HL-60 (cell line): ENCODE results near the gene ISG15.

Experiments used
- DNase-seq, 2 experiments: peaks; one replicate each; pipeline ENCODE4 v3.0.0-alpha.2; 2010 to 2020; ENCODE audit warnings: low read depth in 1 of 2, low spot score in 1 of 2
- H3K27ac ChIP-seq: fragments of 250-450 bp; sonication (Bioruptor Pico); replicated peaks from 2 replicates; pipeline ENCODE4 v1.5.1; 2020; ENCODE audit warnings: mild to moderate bottlenecking, moderate library complexity
- H3K27me3 ChIP-seq: fragments of 250-450 bp; sonication (Bioruptor Pico); 2 replicates; pipeline ENCODE4 v1.5.1; 2021; ENCODE audit warnings: mild to moderate bottlenecking, moderate library complexity; ENCODE audit not compliant: insufficient read depth, poor library complexity, severe bottlenecking
- H3K4me3 ChIP-seq: replicated peaks from 2 replicates; pipeline ENCODE4 v1.5.1; 2011; ENCODE audit warnings: mild to moderate bottlenecking, control low read depth, low read length; ENCODE audit not compliant: insufficient read depth
- GABPA ChIP-seq: IDR thresholded peaks from 2 replicates; pipeline ENCODE4 v1.6.1; 2012; ENCODE audit warnings: low read depth
- POLR2AphosphoS5 ChIP-seq: IDR thresholded peaks from 2 replicates; pipeline ENCODE4 v1.6.1; 2012; ENCODE audit warnings: low read depth
- SPI1 ChIP-seq: IDR thresholded peaks from 2 replicates; pipeline ENCODE4 v1.6.1; 2012; ENCODE audit warnings: low read depth, mild to moderate bottlenecking, borderline replicate concordance
- TF ChIP-seq, protein P1 (sequence below): IDR thresholded peaks from 2 replicates; pipeline ENCODE4 v1.6.1; 2012; ENCODE audit warnings: low read depth; ENCODE audit not compliant: insufficient replicate concordance
- TF ChIP-seq, protein P2 (sequence below): IDR thresholded peaks from one replicate; pipeline ENCODE4 v1.5.1; 2011; ENCODE audit warnings: low read length, control low read depth, inconsistent platforms; ENCODE audit not compliant: insufficient read depth

ISG15 gene

DNA sequence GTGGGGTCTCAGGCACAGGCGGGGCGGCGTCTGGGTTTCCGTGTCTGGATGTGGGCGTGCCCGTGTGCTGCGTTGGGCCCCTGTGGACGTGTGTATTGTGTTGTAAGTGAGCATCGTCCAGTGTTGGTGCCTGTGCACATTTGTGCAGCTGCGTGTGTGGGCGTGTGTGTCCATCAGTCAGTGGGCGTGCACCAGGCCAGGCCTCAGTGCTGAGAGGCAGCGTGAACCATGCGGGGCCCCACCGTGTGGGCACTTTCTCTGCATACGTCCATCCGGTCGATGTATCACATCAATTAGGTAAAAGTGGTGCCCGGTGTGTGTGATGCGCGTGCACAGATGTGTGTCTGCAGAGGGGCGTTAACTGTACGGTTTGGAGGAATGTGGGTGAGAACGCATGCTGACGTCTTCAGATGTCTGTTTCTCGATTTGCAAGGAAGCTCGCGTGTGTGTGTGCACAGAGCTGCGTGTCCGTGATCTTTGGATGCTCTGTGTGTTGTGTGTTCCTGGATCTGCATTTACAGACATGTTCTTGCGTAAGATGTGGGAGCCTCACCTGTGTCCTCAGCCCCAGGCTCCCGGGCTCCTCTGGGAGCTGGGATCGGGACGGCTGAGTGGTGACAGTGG is 31.3 kb downstream of the ISG15 start:
- Histone ChIP-seq H3K27me3 (peaks cover 10% of the 10 kb centered on the region), H3K27ac (no peak overlapping the region)

GRCh38 chr1:1045129-1045528 is 31.8 kb downstream of the ISG15 start:
- peaks cover 5% of the 10 kb centered on the region for H3K27me3 ChIP-seq
- TF ChIP-seq, protein P1, sequence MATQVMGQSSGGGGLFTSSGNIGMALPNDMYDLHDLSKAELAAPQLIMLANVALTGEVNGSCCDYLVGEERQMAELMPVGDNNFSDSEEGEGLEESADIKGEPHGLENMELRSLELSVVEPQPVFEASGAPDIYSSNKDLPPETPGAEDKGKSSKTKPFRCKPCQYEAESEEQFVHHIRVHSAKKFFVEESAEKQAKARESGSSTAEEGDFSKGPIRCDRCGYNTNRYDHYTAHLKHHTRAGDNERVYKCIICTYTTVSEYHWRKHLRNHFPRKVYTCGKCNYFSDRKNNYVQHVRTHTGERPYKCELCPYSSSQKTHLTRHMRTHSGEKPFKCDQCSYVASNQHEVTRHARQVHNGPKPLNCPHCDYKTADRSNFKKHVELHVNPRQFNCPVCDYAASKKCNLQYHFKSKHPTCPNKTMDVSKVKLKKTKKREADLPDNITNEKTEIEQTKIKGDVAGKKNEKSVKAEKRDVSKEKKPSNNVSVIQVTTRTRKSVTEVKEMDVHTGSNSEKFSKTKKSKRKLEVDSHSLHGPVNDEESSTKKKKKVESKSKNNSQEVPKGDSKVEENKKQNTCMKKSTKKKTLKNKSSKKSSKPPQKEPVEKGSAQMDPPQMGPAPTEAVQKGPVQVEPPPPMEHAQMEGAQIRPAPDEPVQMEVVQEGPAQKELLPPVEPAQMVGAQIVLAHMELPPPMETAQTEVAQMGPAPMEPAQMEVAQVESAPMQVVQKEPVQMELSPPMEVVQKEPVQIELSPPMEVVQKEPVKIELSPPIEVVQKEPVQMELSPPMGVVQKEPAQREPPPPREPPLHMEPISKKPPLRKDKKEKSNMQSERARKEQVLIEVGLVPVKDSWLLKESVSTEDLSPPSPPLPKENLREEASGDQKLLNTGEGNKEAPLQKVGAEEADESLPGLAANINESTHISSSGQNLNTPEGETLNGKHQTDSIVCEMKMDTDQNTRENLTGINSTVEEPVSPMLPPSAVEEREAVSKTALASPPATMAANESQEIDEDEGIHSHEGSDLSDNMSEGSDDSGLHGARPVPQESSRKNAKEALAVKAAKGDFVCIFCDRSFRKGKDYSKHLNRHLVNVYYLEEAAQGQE = no peak
- TF ChIP-seq, protein P2, sequence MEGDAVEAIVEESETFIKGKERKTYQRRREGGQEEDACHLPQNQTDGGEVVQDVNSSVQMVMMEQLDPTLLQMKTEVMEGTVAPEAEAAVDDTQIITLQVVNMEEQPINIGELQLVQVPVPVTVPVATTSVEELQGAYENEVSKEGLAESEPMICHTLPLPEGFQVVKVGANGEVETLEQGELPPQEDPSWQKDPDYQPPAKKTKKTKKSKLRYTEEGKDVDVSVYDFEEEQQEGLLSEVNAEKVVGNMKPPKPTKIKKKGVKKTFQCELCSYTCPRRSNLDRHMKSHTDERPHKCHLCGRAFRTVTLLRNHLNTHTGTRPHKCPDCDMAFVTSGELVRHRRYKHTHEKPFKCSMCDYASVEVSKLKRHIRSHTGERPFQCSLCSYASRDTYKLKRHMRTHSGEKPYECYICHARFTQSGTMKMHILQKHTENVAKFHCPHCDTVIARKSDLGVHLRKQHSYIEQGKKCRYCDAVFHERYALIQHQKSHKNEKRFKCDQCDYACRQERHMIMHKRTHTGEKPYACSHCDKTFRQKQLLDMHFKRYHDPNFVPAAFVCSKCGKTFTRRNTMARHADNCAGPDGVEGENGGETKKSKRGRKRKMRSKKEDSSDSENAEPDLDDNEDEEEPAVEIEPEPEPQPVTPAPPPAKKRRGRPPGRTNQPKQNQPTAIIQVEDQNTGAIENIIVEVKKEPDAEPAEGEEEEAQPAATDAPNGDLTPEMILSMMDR = no peak
- TF ChIP-seq SPI1 (no peak), GABPA (no peak)

More for the DNA sequence above, 31.3 kb downstream of the ISG15 start:
- no peak overlapping the region for H3K4me3 ChIP-seq
- TF ChIP-seq SPI1 (no peak), POLR2AphosphoS5 (no peak), GABPA (no peak)
- TF ChIP-seq, protein P2 = no peak
- TF ChIP-seq, protein P1 = no peak
- no peak for DNase-seq

GRCh38 chr1:1046243-1046642 is 32.9 kb downstream of the ISG15 start:
- TF ChIP-seq, protein P2 = no peak
- TF ChIP-seq POLR2AphosphoS5 (no peak), GABPA (no peak), SPI1 (no peak)
- Histone ChIP-seq H3K27ac (no peak overlapping the region), H3K27me3 (no peaks in the 10 kb centered on the region), H3K4me3 (no peak overlapping the region)
- DNase-seq = no peak

More at GRCh38 chr1:1045129-1045528, 31.8 kb downstream of the ISG15 start:
- DNase-seq = no peak
- H3K4me3 ChIP-seq = no peak overlapping the region
- H3K27ac ChIP-seq = no peak overlapping the region

GRCh38 chr1:1046767-1047166 is 33.5 kb downstream of the ISG15 start:
- Histone ChIP-seq H3K27me3 (no peaks in the 10 kb centered on the region), H3K4me3 (no peak overlapping the region), H3K27ac (no peak overlapping the region)
- no peak for TF ChIP-seq POLR2AphosphoS5
- no peak for TF ChIP-seq GABPA
- TF ChIP-seq, protein P2 = no peak
- DNase-seq = no peak
